ENCODE results near the gene COLEC12. TPM values are rescaled to one million over a fixed set of nuclear protein-coding genes. Genes with fewer than 3 reads are reported as not detected.

Gene COLEC12
- total RNA-seq, 4 donors from 2014 or later: 20.2 to 81.3 (median 29.1) TPM

DNA sequence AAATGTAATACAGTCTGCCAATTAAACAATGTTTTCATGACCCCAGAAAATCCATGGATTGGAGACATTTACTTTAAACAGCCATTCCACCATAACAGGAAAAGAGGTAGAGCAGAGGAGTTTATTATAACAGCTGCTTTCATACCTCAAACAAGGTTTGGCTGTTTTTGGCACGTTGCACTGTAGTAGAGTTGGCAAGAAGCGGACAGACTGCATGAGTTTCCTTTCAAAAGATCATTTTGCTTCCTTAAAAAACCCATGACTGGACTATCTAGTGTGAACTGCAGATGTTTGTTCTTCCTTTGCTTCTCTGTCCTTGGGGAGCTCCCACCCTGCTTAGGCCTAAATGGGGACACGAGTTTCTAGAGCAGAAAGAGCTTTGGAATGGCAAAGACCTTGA lies 124.2 kb downstream of the COLEC12 start:
- DNase-seq: no peak
- no peaks in the 10 kb centered on the region for H3K36me3 ChIP-seq
- H3K9me3 ChIP-seq: no peaks in the 10 kb centered on the region
- no peaks in the 10 kb centered on the region for H3K4me1 ChIP-seq
- H3K27ac ChIP-seq: peak overlapping the region; percentile 29 to 47
- no peaks in the 10 kb centered on the region for H3K27me3 ChIP-seq
- intact Hi-C loops (cut with DNase I; ENCODE audit: low total_unique reads): no loop called here
- H3K4me3 ChIP-seq: no peak overlapping the region
- TF ChIP-seq, protein P1, sequence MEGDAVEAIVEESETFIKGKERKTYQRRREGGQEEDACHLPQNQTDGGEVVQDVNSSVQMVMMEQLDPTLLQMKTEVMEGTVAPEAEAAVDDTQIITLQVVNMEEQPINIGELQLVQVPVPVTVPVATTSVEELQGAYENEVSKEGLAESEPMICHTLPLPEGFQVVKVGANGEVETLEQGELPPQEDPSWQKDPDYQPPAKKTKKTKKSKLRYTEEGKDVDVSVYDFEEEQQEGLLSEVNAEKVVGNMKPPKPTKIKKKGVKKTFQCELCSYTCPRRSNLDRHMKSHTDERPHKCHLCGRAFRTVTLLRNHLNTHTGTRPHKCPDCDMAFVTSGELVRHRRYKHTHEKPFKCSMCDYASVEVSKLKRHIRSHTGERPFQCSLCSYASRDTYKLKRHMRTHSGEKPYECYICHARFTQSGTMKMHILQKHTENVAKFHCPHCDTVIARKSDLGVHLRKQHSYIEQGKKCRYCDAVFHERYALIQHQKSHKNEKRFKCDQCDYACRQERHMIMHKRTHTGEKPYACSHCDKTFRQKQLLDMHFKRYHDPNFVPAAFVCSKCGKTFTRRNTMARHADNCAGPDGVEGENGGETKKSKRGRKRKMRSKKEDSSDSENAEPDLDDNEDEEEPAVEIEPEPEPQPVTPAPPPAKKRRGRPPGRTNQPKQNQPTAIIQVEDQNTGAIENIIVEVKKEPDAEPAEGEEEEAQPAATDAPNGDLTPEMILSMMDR (IDR thresholded peaks at IDR 0.05): no peak
- no peak for TF ChIP-seq POLR2A (IDR thresholded peaks at IDR 0.05)

DNA sequence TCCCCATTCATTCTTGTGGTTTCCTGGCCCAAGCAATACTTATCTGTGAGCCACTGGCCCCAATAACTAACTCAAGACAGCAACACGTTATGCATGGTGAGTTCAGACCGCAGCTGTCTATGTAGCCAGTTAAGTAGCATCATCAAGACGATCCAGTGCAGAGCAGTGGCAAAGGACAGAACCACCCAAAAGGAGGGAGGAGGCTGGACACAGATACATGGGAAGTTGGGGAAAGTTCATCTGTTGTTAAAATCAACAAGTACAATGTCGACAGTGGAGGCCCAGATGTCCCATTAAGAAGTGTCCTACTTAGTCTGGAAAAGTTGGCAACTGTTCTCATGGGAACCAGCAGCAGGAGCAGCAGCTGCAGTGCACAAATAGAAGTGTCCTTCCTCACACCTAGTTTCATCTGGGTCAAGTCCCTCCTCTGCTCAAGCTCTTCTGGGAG lies 125.8 kb downstream of the COLEC12 start:
- no peak for TF ChIP-seq POLR2A (IDR thresholded peaks at IDR 0.05)
- TF ChIP-seq, protein P1 (IDR thresholded peaks at IDR 0.05): no peak
- Histone ChIP-seq H3K27ac (peak overlapping the region; percentile 47 to 49), H3K4me1 (no peaks in the 10 kb centered on the region), H3K9me3 (no peaks in the 10 kb centered on the region), H3K4me3 (no peak overlapping the region), H3K27me3 (no peaks in the 10 kb centered on the region), H3K36me3 (no peaks in the 10 kb centered on the region)
- peak; percentile 41 to 65 for DNase-seq
- intact Hi-C loops (cut with DNase I; ENCODE audit: low total_unique reads): no loop called here

DNA sequence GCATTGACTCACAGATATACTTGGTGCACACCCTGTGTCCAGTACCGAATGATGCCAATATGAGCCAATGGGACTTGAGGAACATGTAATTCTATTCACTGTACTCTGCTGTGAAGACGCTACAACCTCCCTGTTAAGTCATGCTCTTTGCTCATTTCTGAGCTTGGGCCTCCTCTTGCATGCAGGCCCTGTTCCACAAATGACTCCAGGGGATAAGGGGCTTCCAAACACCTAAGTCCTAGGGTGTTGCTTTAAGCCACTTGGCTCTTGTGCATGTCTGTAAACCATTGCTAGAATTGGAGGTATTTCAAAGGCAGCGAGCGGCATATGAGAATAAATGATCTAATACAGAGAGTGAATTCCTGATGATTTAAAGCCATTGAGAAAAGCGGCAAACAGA lies 126.7 kb downstream of the COLEC12 start:
- intact Hi-C loops (cut with DNase I; ENCODE audit: low total_unique reads): no loop called here
- Histone ChIP-seq H3K27me3 (no peaks in the 10 kb centered on the region), H3K27ac (peak overlapping the region in 1 of 2 donors; percentile 31), H3K9me3 (no peaks in the 10 kb centered on the region), H3K4me3 (no peak overlapping the region), H3K4me1 (no peaks in the 10 kb centered on the region), H3K36me3 (no peaks in the 10 kb centered on the region)
- TF ChIP-seq, protein P1 (IDR thresholded peaks at IDR 0.05): no peak
- no peak for TF ChIP-seq POLR2A (IDR thresholded peaks at IDR 0.05)
- no peak for DNase-seq

DNA sequence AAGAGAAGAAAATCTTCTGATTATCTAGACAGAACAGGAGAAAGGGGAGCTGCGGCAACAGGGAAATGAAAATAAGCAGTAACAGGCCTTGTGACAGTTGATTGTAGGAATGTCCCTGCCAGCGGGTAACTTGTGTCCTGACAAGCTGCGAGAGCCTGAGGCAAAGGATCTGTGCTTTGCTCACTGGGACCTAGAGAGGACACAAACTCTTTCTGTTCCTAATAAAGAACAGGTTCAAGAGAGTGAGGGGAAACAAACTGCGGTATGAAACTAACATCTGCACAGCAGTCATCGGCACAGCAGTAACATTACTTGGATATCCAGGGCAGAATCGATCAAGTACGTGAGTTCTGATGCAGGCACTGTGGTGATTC lies 128.9 kb downstream of the COLEC12 start:
- Histone ChIP-seq H3K36me3 (no peaks in the 10 kb centered on the region), H3K9me3 (no peaks in the 10 kb centered on the region), H3K4me3 (no peak overlapping the region), H3K27ac (peak overlapping the region in 1 of 2 donors; percentile 14), H3K4me1 (no peaks in the 10 kb centered on the region), H3K27me3 (no peaks in the 10 kb centered on the region)
- no peak for DNase-seq
- TF ChIP-seq, protein P1 (IDR thresholded peaks at IDR 0.05): no peak
- TF ChIP-seq POLR2A (IDR thresholded peaks at IDR 0.05): no peak
- intact Hi-C loops (cut with DNase I; ENCODE audit: low total_unique reads): no loop called here

DNA sequence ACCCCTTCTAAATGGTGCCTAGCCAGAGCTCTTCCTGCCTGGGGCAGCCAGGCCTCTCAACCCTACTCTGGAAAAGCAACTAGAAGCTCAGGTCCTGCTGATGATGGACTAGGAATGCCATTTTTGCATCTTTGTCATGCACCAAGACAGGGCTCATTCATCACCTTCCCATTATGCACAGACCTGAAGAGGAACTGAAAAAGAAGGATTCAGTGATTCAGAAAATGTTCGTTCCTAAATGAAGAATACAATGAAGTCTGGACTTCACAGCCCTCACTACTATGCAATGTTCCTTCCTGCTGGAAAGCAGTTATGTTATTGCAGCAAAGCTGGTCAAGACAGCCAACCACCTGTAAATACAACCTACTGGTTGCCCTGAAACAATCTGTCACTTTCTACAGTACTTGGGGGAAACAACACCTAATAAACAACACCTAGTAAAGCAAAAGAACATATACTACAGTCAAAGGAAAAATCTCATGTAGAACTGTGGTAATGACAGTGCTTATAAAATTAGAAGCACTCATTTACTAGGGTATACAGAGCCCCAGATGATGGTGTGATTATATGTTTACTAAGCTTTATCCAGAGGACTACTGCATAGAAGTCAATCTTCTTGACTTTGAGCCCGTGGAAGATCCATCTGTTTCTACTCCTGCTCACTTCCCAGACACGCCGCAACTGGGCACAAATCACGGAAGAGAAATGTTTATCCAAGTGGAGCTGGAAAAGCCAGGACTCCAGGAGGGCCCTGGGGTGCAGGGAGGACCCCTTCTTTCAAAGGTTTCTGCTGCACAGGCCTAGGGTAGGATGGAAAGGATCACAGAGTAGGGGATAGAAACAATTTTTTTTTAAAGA lies 129.5 kb downstream of the COLEC12 start:
- DNase-seq: no peak
- Histone ChIP-seq H3K9me3 (no peaks in the 10 kb centered on the region), H3K27ac (peak overlapping the region in 1 of 2 donors; percentile 14), H3K4me1 (no peaks in the 10 kb centered on the region), H3K27me3 (no peaks in the 10 kb centered on the region), H3K36me3 (no peaks in the 10 kb centered on the region), H3K4me3 (no peak overlapping the region)
- no peak for TF ChIP-seq POLR2A (IDR thresholded peaks at IDR 0.05)
- TF ChIP-seq, protein P1 (IDR thresholded peaks at IDR 0.05): no peak
- intact Hi-C loops (cut with DNase I; ENCODE audit: low total_unique reads): no loop called here
